GM19452 (cell line): ENCODE data around the gene ARHGAP5.
"Not testable (repeated sequence)": the region's sequence is repeated elsewhere in the genome, so short reads cannot be mapped to it uniquely, and the experiment has no call there.

Experiments used
- ATAC-seq: cut with Tn5 transposase; IDR thresholded peaks from one replicate; pipeline ENCODE4 v1.9.1; 2021; ENCODE audit not compliant: unreplicated experiment

ARHGAP5 gene

GRCh38 chr14:32104308-32104707, 27.2 kb downstream of the ARHGAP5 start:
- ATAC-seq: no peak

- ATAC-seq: no peak
Measured at GRCh38 chr14:32104803-32105202, 27.7 kb downstream of the ARHGAP5 start.

GRCh38 chr14:32109676-32110547, 32.8 kb downstream of the ARHGAP5 start:
- ATAC-seq: no peak

- ATAC-seq: no peak
Measured at GRCh38 chr14:32110548-32110896, 33.4 kb downstream of the ARHGAP5 start.

GRCh38 chr14:32121536-32121935, 44.4 kb downstream of the ARHGAP5 start:
- ATAC-seq: no peak

GRCh38 chr14:32121948-32122347, 44.8 kb downstream of the ARHGAP5 start:
- ATAC-seq: no peak

GRCh38 chr14:32126899-32127730, 50.0 kb downstream of the ARHGAP5 start:
- not testable (repeated sequence) for ATAC-seq

GRCh38 chr14:32127731-32128654, 50.9 kb downstream of the ARHGAP5 start:
- ATAC-seq: not testable (repeated sequence)

- no peak for ATAC-seq
Measured at GRCh38 chr14:32128703-32129102, 51.6 kb downstream of the ARHGAP5 start.

GRCh38 chr14:32129124-32129523, 52.0 kb downstream of the ARHGAP5 start:
- ATAC-seq: no peak

- ATAC-seq: not testable (repeated sequence)
Measured at GRCh38 chr14:32131689-32132088, 54.6 kb downstream of the ARHGAP5 start.

- no peak for ATAC-seq
Measured at GRCh38 chr14:32134448-32135097, 57.5 kb downstream of the ARHGAP5 start.

- no peak for ATAC-seq
Measured at GRCh38 chr14:32136027-32136825, 59.1 kb downstream of the ARHGAP5 start.

GRCh38 chr14:32137313-32137712, 60.2 kb downstream of the ARHGAP5 start:
- ATAC-seq: no peak

GRCh38 chr14:32137892-32138291, 60.8 kb downstream of the ARHGAP5 start:
- ATAC-seq: no peak

GRCh38 chr14:32142341-32142740, 65.2 kb downstream of the ARHGAP5 start:
- no peak for ATAC-seq

- no peak for ATAC-seq
Measured at GRCh38 chr14:32142754-32143437, 65.8 kb downstream of the ARHGAP5 start.

GRCh38 chr14:32150392-32150791, 73.3 kb downstream of the ARHGAP5 start:
- no peak for ATAC-seq

GRCh38 chr14:32166029-32166428, 88.9 kb downstream of the ARHGAP5 start:
- ATAC-seq: no peak
